SK-MEL-5 (cell line): ENCODE measurements around the gene FLCN. TPM values are rescaled to one million over a fixed set of nuclear protein-coding genes. Genes with fewer than 3 reads are reported as not detected.
A peak's percentile ranks its signal among the peaks of the same experiment; 100 is the strongest.

Source experiments
- DNase-seq: peaks from one replicate; pipeline ENCODE4 v3.0.0-alpha.2; 2016; ENCODE audit warnings: low read depth, low spot score
- in situ Hi-C: cut with HindIII; loops from 2 replicates; pipeline ENCODE4 v1.10.0; 2016; ENCODE audit warnings: low sequenced_read_pairs, high pct_unique_total_duplicates, low pct_unique_long_range_greater_than_20kb
- total RNA-seq: library from RNA; depleted of rRNA; stranded (reverse); fragments of >200 nt; shearing (Covaris generic); gene quantifications from 2 replicates; pipeline ENCODE4 v1.2.3, GENCODE V29; 2014

The FLCN gene
- total RNA-seq, 1 experiment from 2014 or later, result 37.2 TPM

- in situ Hi-C loops, result no loop called here
- no peak for DNase-seq
These were observed 16.4 kb downstream of the FLCN start for GRCh38 chr17:17220529-17220928.

DNA sequence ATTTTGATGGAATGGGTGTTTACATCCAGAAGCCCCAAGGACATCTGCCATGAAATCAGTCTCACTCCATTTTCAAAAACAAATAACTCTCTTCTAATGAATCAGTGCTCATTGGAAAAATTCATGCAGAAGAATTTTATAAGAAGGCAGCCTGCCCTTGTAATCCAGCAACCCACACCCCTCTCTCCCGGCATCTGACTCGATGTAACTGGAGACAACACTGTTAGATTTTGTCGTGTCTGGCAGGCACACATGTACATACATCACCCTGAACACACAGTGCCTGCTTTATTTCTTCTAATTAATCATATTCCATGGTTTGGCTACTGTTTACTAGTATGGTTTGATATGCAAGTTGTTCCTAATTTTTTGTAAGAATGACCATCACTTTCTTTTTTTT is 19.0 kb downstream of the FLCN start:
- DNase-seq, result no peak
- in situ Hi-C loops, result no loop called here

GRCh38 chr17:17216776-17217175 is 20.2 kb downstream of the FLCN start:
- in situ Hi-C loops, result no loop called here
- DNase-seq, result peak; percentile 46

- no peak for DNase-seq
- in situ Hi-C loops, result no loop called here
These were observed 20.7 kb downstream of the FLCN start for GRCh38 chr17:17216236-17216635.

GRCh38 chr17:17215575-17215974 is 21.4 kb downstream of the FLCN start:
- in situ Hi-C loops, result no loop called here
- no peak for DNase-seq

DNA sequence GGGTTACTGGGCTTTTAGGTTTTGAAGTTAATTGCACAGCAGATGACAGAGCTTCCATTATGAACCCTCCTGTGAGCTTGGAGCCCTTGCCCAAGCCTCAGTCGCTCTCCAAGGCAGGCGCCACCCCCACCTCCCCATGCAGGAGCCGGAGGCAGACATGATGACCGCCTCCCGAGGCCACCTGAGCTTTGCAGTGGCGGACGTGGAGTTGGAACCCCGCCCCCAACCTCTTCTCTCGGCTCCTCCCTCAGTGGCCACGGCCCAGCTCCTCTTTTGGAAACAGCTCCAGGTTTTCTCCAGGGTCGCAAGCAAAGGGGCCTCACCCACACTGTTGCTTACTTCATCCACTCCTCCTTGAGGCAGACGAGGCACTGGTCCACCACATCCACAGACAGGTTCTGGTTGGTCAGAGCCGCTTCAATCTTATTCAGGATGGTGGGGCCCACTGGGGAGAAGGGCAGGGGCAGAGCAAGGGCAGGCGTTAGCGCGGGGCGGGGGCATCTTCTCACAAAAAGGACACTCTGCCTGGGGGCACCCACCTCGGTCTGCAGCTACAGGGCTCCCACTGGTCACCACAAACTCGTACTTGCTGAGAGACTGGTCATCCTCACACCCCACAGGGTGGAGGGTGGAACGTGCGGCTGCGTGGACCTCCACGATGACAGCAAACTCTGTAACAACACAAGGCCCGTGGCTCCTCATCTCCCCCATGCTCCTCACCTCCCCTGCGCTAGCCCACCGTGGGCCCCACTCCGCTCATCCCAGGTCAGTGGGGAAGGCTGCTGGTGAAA is 22.1 kb downstream of the FLCN start:
- in situ Hi-C loops, result no loop called here
- DNase-seq, result no peak

GRCh38 chr17:17213775-17214174 is 23.2 kb downstream of the FLCN start:
- no peak for DNase-seq
- in situ Hi-C loops, result no loop called here

DNA sequence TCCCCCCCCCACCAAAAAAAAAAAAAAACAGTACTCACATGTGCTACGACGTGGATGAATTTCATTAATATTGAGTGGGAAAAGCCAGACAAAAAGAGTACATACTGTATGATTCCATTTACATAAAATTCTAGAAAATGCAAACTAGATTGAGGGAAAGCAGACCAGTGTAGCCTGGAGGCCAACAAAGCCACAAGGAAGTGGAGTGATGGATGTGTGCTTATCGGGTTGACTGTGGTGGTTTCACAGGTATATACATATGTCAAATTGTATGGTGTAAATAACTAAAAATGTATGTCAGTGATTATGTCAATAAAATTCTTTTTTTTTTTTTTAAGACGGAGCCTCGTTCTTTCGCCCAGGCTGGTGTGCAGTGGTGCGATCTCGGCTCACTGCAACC is 29.0 kb downstream of the FLCN start:
- no peak for DNase-seq
- in situ Hi-C loops, result no loop called here

DNA sequence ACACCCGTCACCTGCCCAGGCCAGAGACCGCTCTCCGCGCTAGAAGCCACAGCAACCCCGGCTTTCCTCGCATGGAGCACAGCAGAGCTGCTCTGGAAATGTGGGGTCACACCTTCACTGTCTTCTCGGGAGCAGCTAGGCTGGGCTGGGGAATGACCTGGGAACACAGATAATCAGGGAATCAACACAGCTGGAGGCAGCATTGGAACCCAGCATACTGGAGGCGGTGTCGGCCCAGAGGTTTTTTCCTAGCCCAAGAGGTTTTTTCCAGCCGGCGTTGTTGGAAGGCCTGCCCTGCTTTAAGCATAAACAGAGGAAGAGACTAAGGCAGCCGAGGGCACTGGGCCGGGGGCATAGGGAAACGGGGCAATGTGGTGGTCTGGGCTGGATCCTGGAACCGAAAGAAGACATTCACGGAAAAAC is 30.0 kb downstream of the FLCN start:
- in situ Hi-C loops, result no loop called here
- DNase-seq, result no peak

DNA sequence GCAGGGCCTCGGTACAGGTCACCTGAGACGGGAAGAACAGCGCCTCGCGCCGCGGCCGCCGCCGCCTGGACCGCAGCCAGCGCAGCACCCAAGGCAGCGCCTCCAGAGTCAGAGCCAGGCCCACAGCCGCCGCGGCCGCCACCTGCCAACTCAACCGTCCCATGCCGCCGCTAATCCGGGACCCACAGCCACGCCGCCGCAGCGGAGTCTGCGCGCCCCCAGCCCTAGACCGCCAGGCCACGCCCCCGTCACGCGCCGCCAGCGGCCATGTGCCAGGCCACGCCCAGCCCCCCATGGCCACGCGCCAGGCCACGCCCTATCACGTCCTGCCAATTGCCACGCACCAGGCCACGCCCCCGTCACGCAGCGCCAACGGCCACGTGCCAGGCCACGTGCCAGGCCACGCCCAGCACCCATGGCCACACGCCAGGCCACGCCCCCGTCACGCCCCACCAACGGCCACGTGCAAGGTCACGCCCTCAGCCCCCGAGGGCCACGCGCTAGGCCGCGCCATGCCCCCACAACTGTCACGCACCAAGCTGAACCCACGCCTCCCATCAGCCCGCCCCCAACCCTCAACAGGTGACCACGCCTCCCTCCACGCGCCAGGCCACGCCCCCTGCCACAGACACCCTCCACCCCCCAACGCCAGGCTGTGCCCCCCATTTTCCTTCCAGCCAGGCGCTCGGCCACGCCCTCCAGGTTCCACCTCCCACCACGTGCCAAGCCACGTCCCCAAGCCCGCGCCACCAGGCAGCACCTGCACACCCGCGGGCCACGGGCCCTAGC is 30.6 kb downstream of the FLCN start, which contains the start of gene PLD6:
TSS of gene PLD6 (minus strand) at position 210 of the 789 bp plus-strand sequence. CDS start at position 163, 47 bp downstream.
- peak; percentile 71 for DNase-seq
- in situ Hi-C loops, result no loop called here

GRCh38 chr17:17205368-17206123 is 31.4 kb downstream of the FLCN start:
- in situ Hi-C loops, result no loop called here
- DNase-seq, result no peak

- in situ Hi-C loops, result no loop called here
- no peak for DNase-seq
These were observed 32.2 kb downstream of the FLCN start for GRCh38 chr17:17204635-17205231.

GRCh38 chr17:17204041-17204591 is 32.9 kb downstream of the FLCN start:
- no peak for DNase-seq
- in situ Hi-C loops, result no loop called here

DNA sequence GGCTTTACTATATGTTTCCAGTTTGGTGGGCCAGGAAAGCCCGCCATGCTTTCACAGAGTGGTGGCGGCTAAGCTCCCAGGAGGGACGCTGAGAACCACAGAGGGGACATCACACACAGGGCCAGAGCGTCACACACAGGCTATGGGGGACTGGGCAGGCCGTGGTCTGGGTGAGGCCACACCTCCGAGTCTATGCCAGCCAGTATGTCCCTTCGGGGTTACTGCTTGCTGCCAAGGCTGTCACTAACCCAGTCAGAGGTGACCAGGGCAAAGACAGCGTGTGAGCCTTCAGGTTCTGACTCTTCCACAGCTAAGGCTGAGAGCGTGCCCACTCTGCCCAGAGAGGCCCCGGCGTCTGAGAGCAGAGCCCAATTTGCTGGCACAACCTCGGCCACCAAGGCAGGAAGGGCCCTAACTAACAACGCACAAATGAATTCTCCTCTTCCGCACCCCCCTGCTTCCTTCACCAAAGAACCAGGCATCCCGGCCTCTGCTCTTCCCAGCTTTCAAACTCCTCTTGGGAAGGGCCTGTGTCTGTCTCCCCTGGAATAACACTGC is 33.7 kb downstream of the FLCN start:
- in situ Hi-C loops, result no loop called here

GRCh38 chr17:17201907-17202306 is 35.1 kb downstream of the FLCN start:
- DNase-seq, result no peak
- in situ Hi-C loops, result no loop called here

More for the DNA sequence above, 33.7 kb downstream of the FLCN start:
- DNase-seq, result no peak

GRCh38 chr17:17201271-17201670 is 35.7 kb downstream of the FLCN start:
- in situ Hi-C loops, result no loop called here
- no peak for DNase-seq

DNA sequence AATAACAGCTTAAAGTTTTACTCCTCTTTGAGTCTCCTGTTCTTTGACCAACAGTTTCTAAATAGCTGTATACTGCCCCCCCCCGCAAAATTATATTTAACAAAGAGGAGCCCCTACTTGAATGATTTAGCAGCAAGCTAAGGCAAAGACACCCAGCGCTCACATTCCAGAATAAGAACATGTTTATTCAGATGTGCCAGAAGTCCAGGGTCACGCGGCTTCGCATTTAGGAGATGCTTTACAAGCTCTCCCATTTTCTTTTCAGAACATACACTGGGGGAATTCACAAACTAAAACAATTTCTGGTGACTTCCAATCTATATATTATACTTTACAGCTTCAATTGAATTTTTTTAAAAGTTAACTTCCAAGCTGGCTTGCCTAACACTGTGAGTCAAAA is 36.1 kb downstream of the FLCN start:
- no peak for DNase-seq
- in situ Hi-C loops, result no loop called here
